WERI-Rb-1 (cell line): Measurements from ENCODE around the gene TBC1D2.

ENCODE experiments used
- DNase-seq: peaks from one replicate; pipeline ENCODE4 v3.0.0-alpha.2; 2020
- H3K27ac ChIP-seq: fragments of 250-450 bp; sonication (Bioruptor Pico); 2 replicates; pipeline ENCODE4 v1.5.1; 2020; ENCODE audit warnings: mild to moderate bottlenecking, moderate library complexity
- H3K27me3 ChIP-seq: fragments of 250-450 bp; sonication (Bioruptor Pico); 2 replicates; pipeline ENCODE4 v1.5.1; 2021; ENCODE audit warnings: mild to moderate bottlenecking, low read depth, moderate library complexity; ENCODE audit not compliant: insufficient read depth, severe bottlenecking
- H3K36me3 ChIP-seq: fragments of 250-450 bp; sonication (Bioruptor Pico); 2 replicates; pipeline ENCODE4 v1.5.1; 2020; ENCODE audit warnings: mild to moderate bottlenecking, moderate library complexity
- H3K4me3 ChIP-seq: 2 replicates; pipeline ENCODE4 v1.5.1; 2011; ENCODE audit warnings: low read depth, mild to moderate bottlenecking, control low read depth, low read length
- H3K9me3 ChIP-seq: fragments of 250-450 bp; sonication (Bioruptor Pico); 2 replicates; pipeline ENCODE4 v1.5.1; 2021; ENCODE audit warnings: mild to moderate bottlenecking, moderate library complexity; ENCODE audit not compliant: severe bottlenecking
- CTCF ChIP-seq: IDR thresholded peaks from 2 replicates; pipeline ENCODE4 v1.5.1; 2011; ENCODE audit warnings: low read depth, mild to moderate bottlenecking, control low read depth, inconsistent platforms, low read length

The TBC1D2 gene

GRCh38 chr9:98255578-98256296 is at the start of gene TBC1D2:
TSS of gene TBC1D2 (minus strand) at chr9:98255649. CDS start at chr9:98255541, 108 bp downstream.
- Histone ChIP-seq H3K27ac (peak within 1 kb of the TSS; percentile 97), H3K27me3 (no peaks in the 10 kb centered on the region), H3K36me3 (peaks cover 2% of the 10 kb centered on the region; the same call in 1 of the 2 replicates), H3K4me3 (peak within 1 kb of the TSS; percentile 81), H3K9me3 (no peaks in the 10 kb centered on the region)
- DNase-seq, result peak; percentile 99
- TF ChIP-seq CTCF, result peak; percentile 13

- DNase-seq, result no peak
- H3K27ac ChIP-seq, result no peak overlapping the region
- no peak for TF ChIP-seq CTCF
- H3K27me3 ChIP-seq, result no peaks in the 10 kb centered on the region
- H3K9me3 ChIP-seq, result no peaks in the 10 kb centered on the region
- H3K4me3 ChIP-seq, result no peak overlapping the region
- peaks cover 85% of the 10 kb centered on the region for H3K36me3 ChIP-seq
Observed at GRCh38 chr9:98304381-98304780, 48.9 kb upstream of the TBC1D2 start.

GRCh38 chr9:98303633-98304125 is 48.2 kb upstream of the TBC1D2 start:
- no peak for DNase-seq
- H3K9me3 ChIP-seq, result no peaks in the 10 kb centered on the region
- H3K27ac ChIP-seq, result no peak overlapping the region; the same call in 1 of the 2 replicates
- peaks cover 85% of the 10 kb centered on the region for H3K36me3 ChIP-seq
- H3K27me3 ChIP-seq, result no peaks in the 10 kb centered on the region
- TF ChIP-seq CTCF, result no peak
- H3K4me3 ChIP-seq, result no peak overlapping the region

- Histone ChIP-seq H3K36me3 (peaks cover 85% of the 10 kb centered on the region), H3K4me3 (no peak overlapping the region), H3K27ac (no peak overlapping the region; the same call in 1 of the 2 replicates), H3K9me3 (no peaks in the 10 kb centered on the region), H3K27me3 (no peaks in the 10 kb centered on the region)
- TF ChIP-seq CTCF, result no peak
- no peak for DNase-seq
Observed at GRCh38 chr9:98302938-98303632, 47.6 kb upstream of the TBC1D2 start.

- H3K27me3 ChIP-seq, result no peaks in the 10 kb centered on the region
Observed at GRCh38 chr9:98302150-98302549, 46.7 kb upstream of the TBC1D2 start.

More at GRCh38 chr9:98302150-98302549, 46.7 kb upstream of the TBC1D2 start:
- Histone ChIP-seq H3K36me3 (peaks cover 83% of the 10 kb centered on the region), H3K27ac (no peak overlapping the region), H3K4me3 (no peak overlapping the region), H3K9me3 (no peaks in the 10 kb centered on the region)
- no peak for DNase-seq
- TF ChIP-seq CTCF, result no peak
